Liver (tissue), 3 donors: Measurements from ENCODE around the gene UQCRC1.

ENCODE experiments used
- EGR1 ChIP-seq, 2 donors: IDR thresholded peaks; 2 replicates each; pipeline ENCODE4 v1.6.1; 2016 to 2018; ENCODE audit warnings: antibody characterized with exemption in 2 of 2, low read depth in 2 of 2
- GABPA ChIP-seq, 2 donors: IDR thresholded peaks in 1 of 2; conservative IDR thresholded peaks in 1 of 2; 2 replicates each; pipeline ENCODE4 v1.6.1; 2016; ENCODE audit warnings: antibody characterized with exemption in 2 of 2, mild to moderate bottlenecking in 1 of 2, moderate library complexity in 1 of 2
- RAD21 ChIP-seq, 2 donors: IDR thresholded peaks; 2 replicates each; pipeline ENCODE4 v1.6.1; 2016; ENCODE audit warnings: antibody characterized with exemption in 2 of 2, mild to moderate bottlenecking in 2 of 2
- REST ChIP-seq: IDR thresholded peaks from 2 replicates; pipeline ENCODE4 v1.6.1; 2016; ENCODE audit warnings: antibody characterized with exemption, mild to moderate bottlenecking
- TAF1 ChIP-seq: conservative IDR thresholded peaks from 2 replicates; pipeline ENCODE4 v1.6.1; 2016; ENCODE audit warnings: antibody characterized with exemption, mild to moderate bottlenecking
- TF ChIP-seq, protein P1 (sequence below): fragments of 150-350 bp; IDR thresholded peaks from 2 replicates; pipeline ENCODE4 v1.5.1; 2017; ENCODE audit warnings: improper control_type of control experiment, low read depth, low read length; ENCODE audit not compliant: missing input control
- donor health status: healthy.
- donor health status: healthy.

GRCh38 chr3:48569808-48570450 is 39.5 kb downstream of the UQCRC1 start:
- TF ChIP-seq, protein P1, sequence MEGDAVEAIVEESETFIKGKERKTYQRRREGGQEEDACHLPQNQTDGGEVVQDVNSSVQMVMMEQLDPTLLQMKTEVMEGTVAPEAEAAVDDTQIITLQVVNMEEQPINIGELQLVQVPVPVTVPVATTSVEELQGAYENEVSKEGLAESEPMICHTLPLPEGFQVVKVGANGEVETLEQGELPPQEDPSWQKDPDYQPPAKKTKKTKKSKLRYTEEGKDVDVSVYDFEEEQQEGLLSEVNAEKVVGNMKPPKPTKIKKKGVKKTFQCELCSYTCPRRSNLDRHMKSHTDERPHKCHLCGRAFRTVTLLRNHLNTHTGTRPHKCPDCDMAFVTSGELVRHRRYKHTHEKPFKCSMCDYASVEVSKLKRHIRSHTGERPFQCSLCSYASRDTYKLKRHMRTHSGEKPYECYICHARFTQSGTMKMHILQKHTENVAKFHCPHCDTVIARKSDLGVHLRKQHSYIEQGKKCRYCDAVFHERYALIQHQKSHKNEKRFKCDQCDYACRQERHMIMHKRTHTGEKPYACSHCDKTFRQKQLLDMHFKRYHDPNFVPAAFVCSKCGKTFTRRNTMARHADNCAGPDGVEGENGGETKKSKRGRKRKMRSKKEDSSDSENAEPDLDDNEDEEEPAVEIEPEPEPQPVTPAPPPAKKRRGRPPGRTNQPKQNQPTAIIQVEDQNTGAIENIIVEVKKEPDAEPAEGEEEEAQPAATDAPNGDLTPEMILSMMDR: no peak
- no peak for TF ChIP-seq GABPA (IDR thresholded peaks at IDR 0.05 in 1 of 2, conservative IDR thresholded peaks at IDR 0.05 in 1 of 2)
- no peak for TF ChIP-seq TAF1
- TF ChIP-seq RAD21 (IDR thresholded peaks at IDR 0.05): no peak
- no peak for TF ChIP-seq EGR1 (IDR thresholded peaks at IDR 0.05; ENCODE audit: low read depth in 2 of 2)
- no peak for TF ChIP-seq REST
